ENCODE measurements around the gene NAP1L5. TPM values are rescaled to one million over a fixed set of nuclear protein-coding genes. Genes with fewer than 3 reads are reported as not detected.

Gene NAP1L5
- total RNA-seq, 1 experiment from 2014 or later: 1.8 TPM

DNA sequence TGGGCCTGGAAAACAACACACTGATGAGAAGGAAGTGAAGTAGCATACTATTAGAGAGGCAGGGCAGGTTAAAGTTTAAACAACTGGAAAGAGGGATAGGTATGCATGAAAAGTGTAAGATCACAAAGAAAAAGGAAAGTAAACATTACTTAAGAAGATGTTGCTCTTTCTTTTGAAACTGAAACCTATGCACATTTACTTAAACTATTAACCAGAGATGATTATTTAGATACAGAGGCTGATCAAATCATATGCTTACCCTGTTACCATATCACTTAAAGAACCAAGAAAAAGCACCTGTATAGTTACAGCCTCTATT lies 37.8 kb downstream of the NAP1L5 start:
- DNase-seq (ENCODE audit: low read depth, low spot score) (no peak), ATAC-seq (no peak)
- H4K20me1 ChIP-seq (ENCODE audit: insufficient read depth): no peaks in the 10 kb centered on the region
- TF ChIP-seq, protein P1, sequence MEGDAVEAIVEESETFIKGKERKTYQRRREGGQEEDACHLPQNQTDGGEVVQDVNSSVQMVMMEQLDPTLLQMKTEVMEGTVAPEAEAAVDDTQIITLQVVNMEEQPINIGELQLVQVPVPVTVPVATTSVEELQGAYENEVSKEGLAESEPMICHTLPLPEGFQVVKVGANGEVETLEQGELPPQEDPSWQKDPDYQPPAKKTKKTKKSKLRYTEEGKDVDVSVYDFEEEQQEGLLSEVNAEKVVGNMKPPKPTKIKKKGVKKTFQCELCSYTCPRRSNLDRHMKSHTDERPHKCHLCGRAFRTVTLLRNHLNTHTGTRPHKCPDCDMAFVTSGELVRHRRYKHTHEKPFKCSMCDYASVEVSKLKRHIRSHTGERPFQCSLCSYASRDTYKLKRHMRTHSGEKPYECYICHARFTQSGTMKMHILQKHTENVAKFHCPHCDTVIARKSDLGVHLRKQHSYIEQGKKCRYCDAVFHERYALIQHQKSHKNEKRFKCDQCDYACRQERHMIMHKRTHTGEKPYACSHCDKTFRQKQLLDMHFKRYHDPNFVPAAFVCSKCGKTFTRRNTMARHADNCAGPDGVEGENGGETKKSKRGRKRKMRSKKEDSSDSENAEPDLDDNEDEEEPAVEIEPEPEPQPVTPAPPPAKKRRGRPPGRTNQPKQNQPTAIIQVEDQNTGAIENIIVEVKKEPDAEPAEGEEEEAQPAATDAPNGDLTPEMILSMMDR (IDR thresholded peaks at IDR 0.05 in 2 of 3, conservative IDR thresholded peaks at IDR 0.05 in 1 of 3; ENCODE audit: borderline replicate concordance in 1 of 3, insufficient read depth in 1 of 3, low read depth in 2 of 3, low read length in 2 of 3): no peak
- TF ChIP-seq POLR2AphosphoS5 (IDR thresholded peaks at IDR 0.05; ENCODE audit: low read depth, low read length): no peak
- TF ChIP-seq YY1 (IDR thresholded peaks at IDR 0.05; ENCODE audit: extremely low read depth, insufficient replicate concordance, low read depth, low read length): no peak
- TF ChIP-seq SP1 (IDR thresholded peaks at IDR 0.05; ENCODE audit: low read depth): no peak
- TF ChIP-seq, protein P2, sequence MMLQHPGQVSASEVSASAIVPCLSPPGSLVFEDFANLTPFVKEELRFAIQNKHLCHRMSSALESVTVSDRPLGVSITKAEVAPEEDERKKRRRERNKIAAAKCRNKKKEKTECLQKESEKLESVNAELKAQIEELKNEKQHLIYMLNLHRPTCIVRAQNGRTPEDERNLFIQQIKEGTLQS (IDR thresholded peaks at IDR 0.05): no peak
- TF ChIP-seq REST (IDR thresholded peaks at IDR 0.05; ENCODE audit: low read depth): no peak
- no peak for TF ChIP-seq EZH2 (IDR thresholded peaks at IDR 0.05)
- TF ChIP-seq TCF7L2 (IDR thresholded peaks at IDR 0.05; ENCODE audit: borderline replicate concordance, extremely low read depth, insufficient read depth, insufficient read length): no peak
- TF ChIP-seq SRF (IDR thresholded peaks at IDR 0.05; ENCODE audit: low read depth): no peak
- no peak for TF ChIP-seq JUND (IDR thresholded peaks at IDR 0.05)
- no peak for TF ChIP-seq EZH2phosphoT487 (IDR thresholded peaks at IDR 0.05; ENCODE audit: borderline replicate concordance)
- TF ChIP-seq POLR2A (IDR thresholded peaks at IDR 0.05; ENCODE audit: borderline replicate concordance, extremely low read depth, insufficient read depth, insufficient read length): no peak
- TF ChIP-seq ZFX (IDR thresholded peaks at IDR 0.05): no peak
- 0 out of 2 replicates have a peak overlapping the region, but pooled peaks have one; percentile 37 for H3K4me2 ChIP-seq (ENCODE audit: low read length)
- no peak overlapping the region for H3K27ac ChIP-seq (ENCODE audit: low read depth, low read length)
- POLR2A ChIA-PET: interaction anchor here (1.1 to 1.4 kb wide), 2 partner anchors 10 to 120 kb away, joined by 3 to 5 read pairs; no protein-coding TSS in a partner anchor
- no TSS peak for BruUV-seq (replicated peaks)
- H3K9me3 ChIP-seq (ENCODE audit: control insufficient read depth in 1 of 2, insufficient read depth in 1 of 2, low read depth in 1 of 2, low read length in 2 of 2): no peaks in the 10 kb centered on the region
- no peaks in the 10 kb centered on the region for H3K79me2 ChIP-seq (ENCODE audit: insufficient read depth, low read length)
- intact Hi-C loops (cut with micrococcal nuclease): loop anchor here (1.0 kb wide), 1 partner anchor 121 kb away; no protein-coding TSS in a partner anchor
- no peaks in the 10 kb centered on the region for H3K36me3 ChIP-seq (ENCODE audit: control insufficient read depth in 1 of 2, insufficient read depth in 2 of 2, low read length in 2 of 2)
- H3K4me1 ChIP-seq (ENCODE audit: control insufficient read depth in 1 of 2, insufficient read depth in 2 of 2, low read length in 2 of 2): peaks cover 0 to 23% of the 10 kb centered on the region in 2 experiments; a peak in 3 of 4 replicates
- CTCF ChIA-PET: interaction anchor here (1.0 to 1.9 kb wide), 11 partner anchors 10 to 441 kb away, joined by 3 to 71 read pairs (median 8); partner anchors contain the start of gene HERC6
- H3K4me3 ChIP-seq (replicated peaks in 1 of 2; ENCODE audit: low read depth in 1 of 2, low read length in 2 of 2): no peak overlapping the region
- no peaks in the 10 kb centered on the region for H3K27me3 ChIP-seq (ENCODE audit: insufficient read depth, low read length)
- no peak overlapping the region for H3K9ac ChIP-seq (ENCODE audit: low read length)
- no peak overlapping the region for H2AFZ ChIP-seq (ENCODE audit: low read depth, low read length, poor library complexity, severe bottlenecking)
- RAD21 ChIA-PET (ENCODE audit: low non-redundant PET in 1 of 2, low total read pairs in 2 of 2, uncharacterized antibody in 2 of 2, unreplicated experiment in 2 of 2): interaction anchor here (0.6 to 1.4 kb wide), 4 partner anchors 120 to 289 kb away, joined by 4 to 17 read pairs (median 6); no protein-coding TSS in a partner anchor
- no peaks in the 10 kb centered on the region for H3K9me2 ChIP-seq (ENCODE audit: insufficient read depth)

Data from HCT116 (cell line).